CD14-positive monocyte (primary cell): ENCODE data around the gene ZNF474. TPM values are rescaled to one million over a fixed set of nuclear protein-coding genes. Genes with fewer than 3 reads are reported as not detected.

Experiments used
- DNase-seq, 3 donors: peaks; one replicate each; pipeline ENCODE4 v3.0.0-alpha.2; 2011 to 2022
- H2AFZ ChIP-seq: 2 replicates; pipeline ENCODE4 v1.6.0; 2012; ENCODE audit warnings: mild to moderate bottlenecking, low read depth, low read length, inconsistent platforms; ENCODE audit not compliant: insufficient read depth, poor library complexity, severe bottlenecking
- H3K27ac ChIP-seq, 2 donors: 1 replicate in 1 of 2; 2 replicates in 1 of 2; pipeline ENCODE4 v1.5.1; 2012 to 2013; ENCODE audit warnings: low read length in 2 of 2, control low read depth in 1 of 2, inconsistent platforms in 1 of 2, low read depth in 1 of 2, mild to moderate bottlenecking in 1 of 2
- H3K27me3 ChIP-seq, 2 donors: one replicate each; pipeline versions ENCODE4 v1.6.0 to v1.6.1; 2011 to 2013; ENCODE audit warnings: low read length in 2 of 2; ENCODE audit not compliant: control insufficient read depth in 2 of 2, insufficient read depth in 2 of 2
- H3K36me3 ChIP-seq, 2 donors: replicated peaks in 1 of 2; 1 replicate in 1 of 2; 2 replicates in 1 of 2; pipeline versions ENCODE4 v1.5.1 to v1.6.1; 2012 to 2013; ENCODE audit warnings: low read length in 2 of 2, control low read depth in 1 of 2, inconsistent platforms in 1 of 2, mild to moderate bottlenecking in 1 of 2; ENCODE audit not compliant: insufficient read depth in 2 of 2, control insufficient read depth in 1 of 2
- H3K4me1 ChIP-seq, 2 donors: 1 replicate in 1 of 2; 2 replicates in 1 of 2; pipeline versions ENCODE4 v1.5.1 to v1.6.1; 2012 to 2013; ENCODE audit warnings: low read length in 2 of 2, control low read depth in 1 of 2, inconsistent platforms in 1 of 2, mild to moderate bottlenecking in 1 of 2, moderate library complexity in 1 of 2; ENCODE audit not compliant: insufficient read depth in 2 of 2, control insufficient read depth in 1 of 2
- H3K4me2 ChIP-seq: replicated peaks from 2 replicates; pipeline ENCODE3; 2012; ENCODE audit warnings: low read length, moderate library complexity, mild to moderate bottlenecking; ENCODE audit not compliant: poor library complexity, severe bottlenecking; ENCODE audit errors: extremely low read depth
- H3K4me3 ChIP-seq, 3 experiments: fragments of 200-600 bp in 1 of 3; sonication (generic) in 1 of 3; replicated peaks in 1 of 3; 1 replicate in 2 of 3; 2 replicates in 1 of 3; pipeline ENCODE4 v1.5.1; 2011 to 2013; ENCODE audit warnings: low read length in 3 of 3, mild to moderate bottlenecking in 3 of 3, control low read depth in 2 of 3, low read depth in 2 of 3, inconsistent platforms in 1 of 3, moderate library complexity in 1 of 3
- H3K79me2 ChIP-seq: 2 replicates; pipeline ENCODE4 v1.6.0; 2012; ENCODE audit warnings: mild to moderate bottlenecking, control low read depth, inconsistent platforms, low read length, moderate library complexity; ENCODE audit not compliant: insufficient read depth
- H3K9ac ChIP-seq: 2 replicates; pipeline ENCODE4 v1.6.0; 2017; ENCODE audit warnings: low read length, mild to moderate bottlenecking; ENCODE audit not compliant: insufficient read depth, poor library complexity, severe bottlenecking
- H3K9me3 ChIP-seq, 2 donors: replicated peaks in 1 of 2; 1 replicate in 1 of 2; 2 replicates in 1 of 2; pipeline versions ENCODE4 v1.5.1 to v1.6.1; 2012 to 2013; ENCODE audit warnings: low read length in 2 of 2, control low read depth in 1 of 2; ENCODE audit not compliant: control insufficient read depth in 1 of 2, insufficient read depth in 1 of 2
- H4K20me1 ChIP-seq: 2 replicates; pipeline ENCODE4 v1.6.0; 2012; ENCODE audit warnings: mild to moderate bottlenecking, low read length, control low read depth, moderate library complexity; ENCODE audit not compliant: insufficient read depth
- H3K27ac Mint-ChIP-seq, 7 donors: one replicate each; pipeline ENCODE4 v1.8.0; 2020; ENCODE audit warnings: mild to moderate bottlenecking in 7 of 7, mixed read lengths in 7 of 7, moderate library complexity in 6 of 7, inconsistent platforms in 2 of 7
- H3K27me3 Mint-ChIP-seq, 3 donors: one replicate each; pipeline ENCODE4 v1.8.0; 2021 to 2022; ENCODE audit warnings: low read depth in 3 of 3, mild to moderate bottlenecking in 3 of 3, mixed read lengths in 3 of 3, moderate library complexity in 3 of 3, inconsistent platforms in 1 of 3
- H3K36me3 Mint-ChIP-seq, 2 donors: one replicate each; pipeline ENCODE4 v1.8.0; 2020; ENCODE audit warnings: mixed read lengths in 2 of 2, inconsistent platforms in 1 of 2, mild to moderate bottlenecking in 1 of 2
- H3K4me1 Mint-ChIP-seq: one replicate; pipeline ENCODE4 v1.8.0; 2020; ENCODE audit warnings: mild to moderate bottlenecking, mixed read lengths
- H3K4me3 Mint-ChIP-seq, 2 donors: one replicate each; pipeline ENCODE4 v1.8.0; 2020; ENCODE audit warnings: mild to moderate bottlenecking in 2 of 2, mixed read lengths in 2 of 2, moderate library complexity in 1 of 2
- H3K9me3 Mint-ChIP-seq, 7 donors: one replicate each; pipeline ENCODE4 v1.8.0; 2020 to 2022; ENCODE audit warnings: mixed read lengths in 7 of 7, mild to moderate bottlenecking in 6 of 7, moderate library complexity in 6 of 7, inconsistent platforms in 2 of 7
- CTCF ChIP-seq: fragments of 200-600 bp; IDR thresholded peaks from one replicate; pipeline ENCODE4 v1.8.0; 2022; ENCODE audit warnings: antibody characterized with exemption, mild to moderate bottlenecking
- WGBS: methylation state at CpG from one replicate; pipeline ENCODE4 v1.1.5; 2013; ENCODE audit warnings: missing lambda C conversion rate; ENCODE audit not compliant: insufficient coverage; 5-methylcytosine and 5-hydroxymethylcytosine counted together
- intact Hi-C, 2 donors: fragments of 100-400 bp; cut with micrococcal nuclease; formaldehyde crosslinking; loops; one replicate each; pipeline versions ENCODE4 v1.15.0 to v1.15.1; 2023
- polyA plus RNA-seq, 3 donors: library from polyadenylated mRNA; depleted of rRNA in 1 of 3; unstranded in 2 of 3; stranded (reverse) in 1 of 3; fragments of 300-500 nt in 2 of 3; fragments of >200 nt in 1 of 3; fragmentation: Illumina TruSeq in 2 of 3; gene quantifications; 1 replicate in 2 of 3; 2 replicates in 1 of 3; pipeline ENCODE4 v1.2.3, GENCODE V29; 2012 to 2021

Gene ZNF474
- polyA plus RNA-seq, 3 donors, result 0.09 TPM; not detected in 2

- no peak for TF ChIP-seq CTCF
- peak overlapping the region in 1 of 7 donors; percentile 50 for H3K27ac Mint-ChIP-seq
- Histone ChIP-seq H3K9ac (no peak overlapping the region), H3K4me2 (no peak overlapping the region), H3K36me3 (no peaks in the 10 kb centered on the region), H4K20me1 (no peaks in the 10 kb centered on the region), H3K9me3 (no peaks in the 10 kb centered on the region), H3K27ac (no peak overlapping the region), H3K79me2 (no peaks in the 10 kb centered on the region), H2AFZ (no peak overlapping the region), H3K27me3 (no peaks in the 10 kb centered on the region), H3K4me3 (no peak overlapping the region), H3K4me1 (no peaks in the 10 kb centered on the region)
- no peaks in the 10 kb centered on the region for H3K4me1 Mint-ChIP-seq
- intact Hi-C loops, result no loop called here
- peaks cover 0 to 2% (median 2%) of the 10 kb centered on the region in 3 donors for H3K27me3 Mint-ChIP-seq
- 56% methylated on average over 3 of the region's 6 CpGs for WGBS
- H3K36me3 Mint-ChIP-seq, result no peaks in the 10 kb centered on the region
- no peak for DNase-seq
- H3K9me3 Mint-ChIP-seq, result peaks cover 0 to 3% (median 0%) of the 10 kb centered on the region in 7 donors
- no peak overlapping the region for H3K4me3 Mint-ChIP-seq
Observed at GRCh38 chr5:122112733-122113558, 16.4 kb upstream of the ZNF474 start.

GRCh38 chr5:122114501-122114900, 14.8 kb upstream of the ZNF474 start:
- DNase-seq, result no peak
- no peaks in the 10 kb centered on the region for H3K4me1 Mint-ChIP-seq
- Histone ChIP-seq H3K4me1 (no peaks in the 10 kb centered on the region), H4K20me1 (no peaks in the 10 kb centered on the region), H3K27ac (no peak overlapping the region), H3K9ac (no peak overlapping the region), H3K36me3 (no peaks in the 10 kb centered on the region), H3K4me2 (no peak overlapping the region), H2AFZ (no peak overlapping the region), H3K79me2 (no peaks in the 10 kb centered on the region), H3K27me3 (no peaks in the 10 kb centered on the region), H3K9me3 (no peaks in the 10 kb centered on the region), H3K4me3 (no peak overlapping the region)
- H3K9me3 Mint-ChIP-seq, result peaks cover 0 to 3% (median 0%) of the 10 kb centered on the region in 7 donors
- intact Hi-C loops, result no loop called here
- H3K4me3 Mint-ChIP-seq, result no peak overlapping the region
- WGBS, result no CpG with 5 or more reads among the region's 2 CpGs
- TF ChIP-seq CTCF, result no peak
- H3K27ac Mint-ChIP-seq, result no peak overlapping the region
- H3K36me3 Mint-ChIP-seq, result no peaks in the 10 kb centered on the region
- H3K27me3 Mint-ChIP-seq, result peaks cover 0 to 2% (median 0%) of the 10 kb centered on the region in 3 donors
